HCT116 (cell line): ENCODE measurements around the gene ATG14. TPM values are rescaled to one million over a fixed set of nuclear protein-coding genes. Genes with fewer than 3 reads are reported as not detected.

Experiments used
- ATAC-seq: fragments of 200-7000 bp; cut with Tn5 transposase; 2 replicates; pipeline ENCODE4 v1.9.1; 2020; ENCODE audit warnings: mild to moderate bottlenecking, moderate library complexity
- BruUV-seq: library from RNA; stranded (reverse); fragments of 400-500 nt; replicated peaks from 2 replicates; lab custom pipeline; 2021; lab: Mats Ljungman, UMichigan
- CTCF ChIA-PET: fragments of 300-600 bp; sonication (Branson Sonifier 250); formaldehyde crosslinking; loops from one replicate; lab custom pipeline; 2021; ENCODE audit warnings: antibody characterized with exemption; lab: Charles Lee
- POLR2A ChIA-PET: fragments of 300-600, 350-600 bp; sonication (Branson Sonifier 250); formaldehyde crosslinking; loops from one replicate; lab custom pipeline; 2021; ENCODE audit warnings: antibody characterized with exemption; lab: Charles Lee
- RAD21 ChIA-PET, 2 experiments: fragments of 300-600 bp; sonication (Branson Sonifier 250); formaldehyde crosslinking; loops; one replicate each; lab custom pipeline; 2023; ENCODE audit warnings: low total read pairs in 2 of 2; ENCODE audit not compliant: uncharacterized antibody in 2 of 2, unreplicated experiment in 2 of 2, low non-redundant PET in 1 of 2; lab: Charles Lee
- DNase-seq: peaks from one replicate; pipeline ENCODE4 v3.0.0-alpha.2; 2010; ENCODE audit warnings: low read depth, low spot score
- H2AFZ ChIP-seq: fragments of 200-600 bp; shearing (Covaris generic), sonication (generic); 2 replicates; pipeline ENCODE4 v1.6.1; 2017; ENCODE audit warnings: low read depth, mixed run types, mixed read lengths, antibody characterized with exemption, low read length; ENCODE audit not compliant: poor library complexity, severe bottlenecking
- H3K27ac ChIP-seq: 2 replicates; pipeline ENCODE4 v1.5.1; 2012; ENCODE audit warnings: low read depth, low read length
- H3K27me3 ChIP-seq: fragments of 200-600 bp; sonication (generic); 2 replicates; pipeline ENCODE4 v1.6.1; 2016; ENCODE audit warnings: mixed run types, low read length, mixed read lengths; ENCODE audit not compliant: insufficient read depth
- H3K36me3 ChIP-seq, 2 experiments: fragments of 200-500 bp in 1 of 2; fragments of 200-600 bp in 1 of 2; sonication (Bioruptor generic) in 1 of 2; sonication (generic) in 1 of 2; 2 replicates each; pipeline versions ENCODE4 v1.5.1 to v1.6.1; 2014 to 2016; ENCODE audit warnings: low read length in 2 of 2, inconsistent platforms in 1 of 2, mixed read lengths in 1 of 2, mixed run types in 1 of 2; ENCODE audit not compliant: insufficient read depth in 2 of 2, control insufficient read depth in 1 of 2
- H3K4me1 ChIP-seq, 2 experiments: fragments of 200-600 bp in 1 of 2; sonication (generic) in 1 of 2; 2 replicates each; pipeline versions ENCODE4 v1.5.1 to v1.6.1; 2012 to 2017; ENCODE audit warnings: low read length in 2 of 2, inconsistent platforms in 1 of 2, mild to moderate bottlenecking in 1 of 2, mixed read lengths in 1 of 2, mixed run types in 1 of 2, moderate library complexity in 1 of 2; ENCODE audit not compliant: insufficient read depth in 2 of 2, control insufficient read depth in 1 of 2
- H3K4me2 ChIP-seq: fragments of 200-600 bp; sonication (generic); 2 replicates; pipeline ENCODE4 v1.6.1; 2017; ENCODE audit warnings: mixed run types, low read length, mixed read lengths
- H3K4me3 ChIP-seq, 2 experiments: fragments of 200-600 bp in 1 of 2; sonication (generic) in 1 of 2; replicated peaks in 1 of 2; 2 replicates each; pipeline ENCODE4 v1.5.1; 2011 to 2016; ENCODE audit warnings: low read length in 2 of 2, control low read depth in 1 of 2, low read depth in 1 of 2, mild to moderate bottlenecking in 1 of 2, mixed read lengths in 1 of 2, mixed run types in 1 of 2
- H3K79me2 ChIP-seq: fragments of 200-600 bp; sonication (generic); 2 replicates; pipeline ENCODE4 v1.6.1; 2017; ENCODE audit warnings: mild to moderate bottlenecking, mixed run types, low read length, moderate library complexity, mixed read lengths; ENCODE audit not compliant: insufficient read depth
- H3K9ac ChIP-seq: fragments of 200-600 bp; sonication (generic); 2 replicates; pipeline ENCODE4 v1.6.1; 2016; ENCODE audit warnings: low read length, mixed read lengths
- H3K9me2 ChIP-seq: fragments of 200-600 bp; sonication (generic), shearing (Covaris generic); 2 replicates; pipeline ENCODE4 v1.6.1; 2017; ENCODE audit warnings: mixed run types, mild to moderate bottlenecking, moderate library complexity; ENCODE audit not compliant: insufficient read depth
- H3K9me3 ChIP-seq, 2 experiments: fragments of 200-500 bp in 1 of 2; fragments of 200-600 bp in 1 of 2; sonication (Bioruptor generic) in 1 of 2; sonication (generic) in 1 of 2; 2 replicates each; pipeline ENCODE4 v1.6.1; 2014 to 2017; ENCODE audit warnings: low read length in 2 of 2, mixed read lengths in 2 of 2, inconsistent platforms in 1 of 2, low read depth in 1 of 2, mild to moderate bottlenecking in 1 of 2, mixed run types in 1 of 2, moderate library complexity in 1 of 2; ENCODE audit not compliant: control insufficient read depth in 1 of 2, insufficient read depth in 1 of 2
- H4K20me1 ChIP-seq: fragments of 200-600 bp; sonication (generic), shearing (Covaris generic); 2 replicates; pipeline ENCODE4 v1.6.1; 2017; ENCODE audit warnings: mixed run types, mild to moderate bottlenecking, moderate library complexity; ENCODE audit not compliant: insufficient read depth
- CBX3 ChIP-seq: IDR thresholded peaks from 2 replicates; pipeline ENCODE4 v1.6.1; 2012; ENCODE audit warnings: low read depth
- CEBPB ChIP-seq: IDR thresholded peaks from 2 replicates; pipeline ENCODE4 v1.6.1; 2012; ENCODE audit warnings: low read depth
- CTCF ChIP-seq, 3 experiments: fragments of 200-600 bp in 1 of 3; sonication (generic) in 1 of 3; IDR thresholded peaks in 2 of 3; conservative IDR thresholded peaks in 1 of 3; 2 replicates each; pipeline ENCODE4 v1.5.1; 2012 to 2017; ENCODE audit warnings: low read depth in 2 of 3, low read length in 2 of 3, antibody characterized with exemption in 1 of 3, borderline replicate concordance in 1 of 3, control low read depth in 1 of 3, mild to moderate bottlenecking in 1 of 3, mixed read lengths in 1 of 3, mixed run types in 1 of 3, moderate library complexity in 1 of 3; ENCODE audit not compliant: insufficient read depth in 1 of 3
- EGR1 ChIP-seq: IDR thresholded peaks from 2 replicates; pipeline ENCODE4 v1.6.1; 2012; ENCODE audit warnings: low read depth
- EZH2 ChIP-seq: fragments of 200-600 bp; sonication (generic); IDR thresholded peaks from 2 replicates; pipeline ENCODE4 v1.6.1; 2017; ENCODE audit warnings: antibody characterized with exemption, mixed run types
- MAX ChIP-seq: IDR thresholded peaks from 2 replicates; pipeline ENCODE4 v1.6.1; 2012
- POLR2A ChIP-seq: IDR thresholded peaks from 2 replicates; pipeline ENCODE4 v1.7.0; 2011; ENCODE audit warnings: borderline replicate concordance; ENCODE audit not compliant: insufficient read depth, insufficient read length; ENCODE audit errors: extremely low read depth
- REST ChIP-seq: IDR thresholded peaks from 2 replicates; pipeline ENCODE4 v1.6.1; 2012; ENCODE audit warnings: low read depth
- SIN3A ChIP-seq: IDR thresholded peaks from 2 replicates; pipeline ENCODE4 v1.6.1; 2012; ENCODE audit warnings: low read depth
- SP1 ChIP-seq: IDR thresholded peaks from 2 replicates; pipeline ENCODE4 v1.6.1; 2012; ENCODE audit warnings: low read depth
- SRF ChIP-seq: IDR thresholded peaks from 2 replicates; pipeline ENCODE4 v1.6.1; 2012; ENCODE audit warnings: low read depth
- TCF7L2 ChIP-seq: IDR thresholded peaks from 2 replicates; pipeline ENCODE4 v1.7.0; 2011; ENCODE audit warnings: borderline replicate concordance, inconsistent platforms; ENCODE audit not compliant: insufficient read depth, insufficient read length; ENCODE audit errors: extremely low read depth
- YY1 ChIP-seq: IDR thresholded peaks from 2 replicates; pipeline ENCODE4 v1.6.1; 2011; ENCODE audit warnings: low read length, low read depth, moderate library complexity, mild to moderate bottlenecking; ENCODE audit not compliant: insufficient replicate concordance; ENCODE audit errors: extremely low read depth
- ZNF274 ChIP-seq: fragments of 200-500 bp; sonication (Bioruptor generic); IDR thresholded peaks from 2 replicates; pipeline ENCODE4 v1.6.1; 2014; ENCODE audit warnings: mild to moderate bottlenecking, low read depth, low read length, inconsistent platforms
- intact Hi-C: fragments of 100-400 bp; cut with micrococcal nuclease; formaldehyde crosslinking; loops from 2 replicates; pipeline ENCODE4 v1.10.0; 2022
- total RNA-seq: library from RNA; stranded (reverse); gene quantifications from one replicate; pipeline ENCODE4 v1.2.1, GENCODE V29; 2021; ENCODE audit not compliant: unreplicated experiment

The ATG14 gene
- total RNA-seq, 1 experiment from 2014 or later: 9.9 TPM

GRCh38 chr14:55336162-55336561 lies 75.5 kb downstream of the ATG14 start:
- Histone ChIP-seq H3K4me2 (peak overlapping the region; percentile 31), H3K4me1 (peaks cover 0 to 7% of the 10 kb centered on the region in 2 experiments; a peak in 1 of 4 replicates), H3K36me3 (no peaks in the 10 kb centered on the region), H3K9ac (no peak overlapping the region), H3K27me3 (no peaks in the 10 kb centered on the region), H3K9me2 (no peaks in the 10 kb centered on the region), H3K79me2 (peaks cover 61% of the 10 kb centered on the region), H3K27ac (no peak overlapping the region), H3K9me3 (no peaks in the 10 kb centered on the region), H3K4me3 (no peak overlapping the region), H2AFZ (no peak overlapping the region), H4K20me1 (peaks cover 5% of the 10 kb centered on the region; the same call in 1 of the 2 replicates)
- ChIA-PET POLR2A (no interaction called here), RAD21 (no interaction called here), CTCF (no interaction called here)
- no peak for DNase-seq
- no TSS peak for BruUV-seq
- intact Hi-C loops: no loop called here
- no peak for ATAC-seq
- TF ChIP-seq ZNF274 (no peak), YY1 (no peak), EZH2 (no peak), POLR2A (no peak), TCF7L2 (no peak), SIN3A (no peak), CTCF (IDR thresholded peaks at IDR 0.05 in 2 of 3, conservative IDR thresholded peaks at IDR 0.05 in 1 of 3; ENCODE audit: borderline replicate concordance in 1 of 3, insufficient read depth in 1 of 3, low read depth in 2 of 3, low read length in 2 of 3) (no peak), SP1 (no peak; the same call in 1 of the 2 replicates), CBX3 (no peak), EGR1 (no peak), REST (no peak), SRF (no peak), MAX (no peak), CEBPB (no peak)
